Stomach (tissue), 9 donors: ENCODE measurements around the gene TEAD1. TPM values are rescaled to one million over a fixed set of nuclear protein-coding genes. Genes with fewer than 3 reads are reported as not detected.

ENCODE experiments used
- DNase-seq, 2 donors: peaks; one replicate each; pipeline versions ENCODE4 v3.0.0 to v3.0.0-alpha.2; 2013 to 2019
- H3K27ac ChIP-seq, 5 donors: fragments of 200-600 bp in 4 of 5; sonication (generic) in 4 of 5; one replicate each; pipeline ENCODE4 v1.5.1; 2013 to 2019; ENCODE audit warnings: mild to moderate bottlenecking in 1 of 5, moderate library complexity in 1 of 5
- H3K27me3 ChIP-seq, 3 donors: fragments of 200-600 bp; sonication (generic); one replicate each; pipeline ENCODE4 v1.5.1; 2017 to 2019; ENCODE audit warnings: mixed run types in 1 of 3
- H3K36me3 ChIP-seq, 4 donors: fragments of 200-600 bp; sonication (generic); 1 replicate in 3 of 4; 2 replicates in 1 of 4; pipeline ENCODE4 v1.5.1; 2016 to 2019
- H3K4me1 ChIP-seq, 4 donors: fragments of 200-600 bp; sonication (generic); one replicate each; pipeline ENCODE4 v1.5.1; 2016 to 2019
- H3K4me3 ChIP-seq, 4 donors: fragments of 200-600 bp; sonication (generic) in 3 of 4; one replicate each; pipeline ENCODE4 v1.5.1; 2016 to 2019; ENCODE audit warnings: mild to moderate bottlenecking in 1 of 4
- H3K9me3 ChIP-seq, 4 donors: fragments of 200-600 bp; sonication (generic); one replicate each; pipeline ENCODE4 v1.5.1; 2016 to 2019
- CTCF ChIP-seq, 7 experiments: fragments of 450-650 bp in 4 of 7; fragments of 200-600 bp in 3 of 7; sonication (generic) in 3 of 7; IDR thresholded peaks; one replicate each; pipeline ENCODE4 v1.5.1; 2016 to 2019; ENCODE audit warnings: antibody characterized with exemption in 7 of 7, control low read depth in 2 of 7, mild to moderate bottlenecking in 1 of 7
- EP300 ChIP-seq: sonication (generic); formaldehyde crosslinking; IDR thresholded peaks from one replicate; pipeline ENCODE4 v1.6.1; 2017; ENCODE audit warnings: antibody characterized with exemption
- POLR2A ChIP-seq, 4 donors: fragments of 450-650 bp; IDR thresholded peaks; one replicate each; pipeline ENCODE4 v1.6.1; 2016; ENCODE audit warnings: antibody characterized with exemption in 4 of 4, control low read depth in 2 of 4, mild to moderate bottlenecking in 1 of 4, moderate library complexity in 1 of 4
- POLR2AphosphoS5 ChIP-seq, 3 donors: sonication (generic); formaldehyde crosslinking; IDR thresholded peaks; one replicate each; pipeline ENCODE4 v1.6.1; 2016; ENCODE audit warnings: antibody characterized with exemption in 3 of 3
- WGBS, 5 donors: extraction: QIAGEN DNeasy Blood & Tissue Kit in 3 of 5; methylation state at CpG; one replicate each; pipeline versions ENCODE4 v1.1.5 to v1.1.7; 2013 to 2018; 5-methylcytosine and 5-hydroxymethylcytosine counted together
- intact Hi-C: fragments of 100-400 bp; cut with DNase I; formaldehyde crosslinking; loops from one replicate; pipeline ENCODE4 v1.15.1; 2023; ENCODE audit warnings: low total_unique reads
- polyA plus RNA-seq, 3 donors: library from polyadenylated mRNA; stranded (reverse); fragments of 200-250 nt; gene quantifications; one replicate each; pipeline ENCODE4 v1.2.3, GENCODE V29; 2013
- total RNA-seq, 5 donors: library from RNA; depleted of rRNA; stranded (reverse); fragments of >200 nt; gene quantifications; one replicate each; pipeline versions ENCODE4 v1.1.0 to v1.2.3, GENCODE V29; 2014 to 2016
- donor health status: healthy with polysubstance abuse.
- donor health status: Bipolar disorder and iron deficiency.
- donor health status: healthy.

TEAD1 gene
- total and polyA plus RNA-seq, 8 donors = 4.9 to 133 (median 65.2) TPM

GRCh38 chr11:12927221-12927620 lies 253.0 kb downstream of the TEAD1 start:
- WGBS, 5 donors = 72 to 81% (median 80%) methylated on average over 3 of the region's 3 CpGs
- Histone ChIP-seq H3K9me3 (no peaks in the 10 kb centered on the region), H3K27me3 (no peaks in the 10 kb centered on the region), H3K4me3 (no peak overlapping the region), H3K27ac (no peak overlapping the region), H3K36me3 (peaks cover 0 to 46% (median 41%) of the 10 kb centered on the region in 4 donors), H3K4me1 (no peaks in the 10 kb centered on the region)
- DNase-seq = no peak
- intact Hi-C loops = no loop called here
- no peak for TF ChIP-seq POLR2A (IDR thresholded peaks at IDR 0.05)
- TF ChIP-seq EP300 = no peak
- TF ChIP-seq POLR2AphosphoS5 (IDR thresholded peaks at IDR 0.05) = no peak
- TF ChIP-seq CTCF (IDR thresholded peaks at IDR 0.05) = no peak

- peaks cover 2 to 52% (median 47%) of the 10 kb centered on the region in 4 donors for H3K36me3 ChIP-seq
- H3K9me3 ChIP-seq = no peaks in the 10 kb centered on the region
- intact Hi-C loops = no loop called here
- no peak for TF ChIP-seq POLR2A (IDR thresholded peaks at IDR 0.05)
- no peak for TF ChIP-seq POLR2AphosphoS5 (IDR thresholded peaks at IDR 0.05)
- TF ChIP-seq EP300 = no peak
- no peak for TF ChIP-seq CTCF (IDR thresholded peaks at IDR 0.05)
- no peaks in the 10 kb centered on the region for H3K27me3 ChIP-seq
- no peak for DNase-seq
- H3K4me1 ChIP-seq = no peaks in the 10 kb centered on the region
- WGBS, 5 donors = 81 to 94% (median 88%) methylated on average over 2 of the region's 2 CpGs
- H3K4me3 ChIP-seq = no peak overlapping the region
- no peak overlapping the region for H3K27ac ChIP-seq
Observed at GRCh38 chr11:12927886-12928285, 253.7 kb downstream of the TEAD1 start.

GRCh38 chr11:12930850-12931249 lies 256.6 kb downstream of the TEAD1 start:
- DNase-seq = no peak
- no peak overlapping the region for H3K27ac ChIP-seq
- peaks cover 2 to 51% (median 33%) of the 10 kb centered on the region in 4 donors for H3K36me3 ChIP-seq
- intact Hi-C loops = no loop called here
- no peaks in the 10 kb centered on the region for H3K4me1 ChIP-seq
- H3K27me3 ChIP-seq = no peaks in the 10 kb centered on the region
- no peaks in the 10 kb centered on the region for H3K9me3 ChIP-seq
- TF ChIP-seq EP300 (no peak), POLR2AphosphoS5 (IDR thresholded peaks at IDR 0.05) (no peak), POLR2A (IDR thresholded peaks at IDR 0.05) (no peak), CTCF (IDR thresholded peaks at IDR 0.05) (no peak)
- no peak overlapping the region for H3K4me3 ChIP-seq

GRCh38 chr11:12932485-12932884 lies 258.3 kb downstream of the TEAD1 start:
- no peak for TF ChIP-seq EP300
- TF ChIP-seq CTCF (IDR thresholded peaks at IDR 0.05) = no peak
- TF ChIP-seq POLR2A (IDR thresholded peaks at IDR 0.05) = no peak
- 74 to 96% (median 94%) methylated on average over 5 of the region's 5 CpGs for whole genome bisulfite sequencing, 5 donors
- intact Hi-C loops = no loop called here
- no peak overlapping the region for H3K27ac ChIP-seq
- H3K4me3 ChIP-seq = no peak overlapping the region
- no peaks in the 10 kb centered on the region for H3K9me3 ChIP-seq
- no peak for DNase-seq
- peaks cover 6 to 52% (median 31%) of the 10 kb centered on the region in 4 donors for H3K36me3 ChIP-seq
- H3K27me3 ChIP-seq = no peaks in the 10 kb centered on the region
- no peaks in the 10 kb centered on the region for H3K4me1 ChIP-seq
